GM20000 (cell line): ENCODE results near the gene CREB3L4.
"Not testable (repeated sequence)": the region's sequence is repeated elsewhere in the genome, so short reads cannot be mapped to it uniquely, and the experiment has no call there.

Experiments
- DNase-seq: peaks from one replicate; pipeline ENCODE4 v3.0.0; 2012; ENCODE audit warnings: low spot score
- CTCF ChIP-seq: IDR thresholded peaks from 2 replicates; pipeline ENCODE4 v1.5.1; 2012; ENCODE audit warnings: mild to moderate bottlenecking, control low read depth; ENCODE audit errors: extremely low read depth, missing control alignments

CREB3L4 gene

GRCh38 chr1:153991806-153992205 lies 24.1 kb downstream of the CREB3L4 start:
- TF ChIP-seq CTCF, result no peak
- no peak for DNase-seq

- TF ChIP-seq CTCF, result no peak
- DNase-seq, result no peak
Observed at GRCh38 chr1:153995202-153995601, 27.5 kb downstream of the CREB3L4 start.

- no peak for DNase-seq
- no peak for TF ChIP-seq CTCF
Observed at GRCh38 chr1:153995640-153996039, 27.9 kb downstream of the CREB3L4 start.

- DNase-seq, result not testable (repeated sequence)
Observed at GRCh38 chr1:153996882-153997281, 29.2 kb downstream of the CREB3L4 start.

GRCh38 chr1:154000420-154000819 lies 32.7 kb downstream of the CREB3L4 start:
- no peak for TF ChIP-seq CTCF
- DNase-seq, result no peak

GRCh38 chr1:154006136-154006535 lies 38.4 kb downstream of the CREB3L4 start:
- no peak for DNase-seq
- no peak for TF ChIP-seq CTCF

GRCh38 chr1:154012129-154012528 lies 44.4 kb downstream of the CREB3L4 start:
- TF ChIP-seq CTCF, result no peak
- no peak for DNase-seq

- not testable (repeated sequence) for DNase-seq
Observed at GRCh38 chr1:154012543-154012942, 44.8 kb downstream of the CREB3L4 start.

GRCh38 chr1:154014154-154014907 lies 46.6 kb downstream of the CREB3L4 start:
- no peak for TF ChIP-seq CTCF
- no peak for DNase-seq
